NCI-H1694 treated with DMSO at 0.1 percent for 48 hours (cell line): ENCODE results near the gene KRI1.
"Not testable (repeated sequence)": the region's sequence is repeated elsewhere in the genome, so short reads cannot be mapped to it uniquely, and the experiment has no call there.

Experiments used
- DNase-seq: peaks from one replicate; lab custom pipeline; 2025; lab: John Stamatoyannopoulos, UW

The KRI1 gene

GRCh38 chr19:10550336-10550735 is 15.5 kb downstream of the KRI1 start:
- no peak for DNase-seq

DNA sequence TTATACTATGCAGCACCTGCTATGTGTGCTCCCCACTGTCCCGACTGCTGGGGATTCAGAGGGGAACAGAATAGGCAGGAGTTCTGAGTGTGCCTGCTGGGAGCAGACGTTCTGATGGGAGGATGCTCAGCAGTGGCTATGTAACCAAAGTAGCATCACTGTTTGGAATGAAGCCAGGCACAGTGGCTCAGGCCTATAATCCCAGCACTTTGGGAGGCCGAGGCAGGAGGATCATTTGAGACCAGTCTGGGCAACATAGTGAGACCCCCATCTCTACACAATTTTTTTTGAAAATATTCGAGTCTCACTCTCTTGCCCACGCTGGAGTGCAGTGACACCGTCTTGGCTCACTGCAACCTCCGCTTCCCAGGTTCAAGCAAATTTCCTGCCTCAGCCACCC is 16.1 kb downstream of the KRI1 start:
- DNase-seq, result no peak

DNA sequence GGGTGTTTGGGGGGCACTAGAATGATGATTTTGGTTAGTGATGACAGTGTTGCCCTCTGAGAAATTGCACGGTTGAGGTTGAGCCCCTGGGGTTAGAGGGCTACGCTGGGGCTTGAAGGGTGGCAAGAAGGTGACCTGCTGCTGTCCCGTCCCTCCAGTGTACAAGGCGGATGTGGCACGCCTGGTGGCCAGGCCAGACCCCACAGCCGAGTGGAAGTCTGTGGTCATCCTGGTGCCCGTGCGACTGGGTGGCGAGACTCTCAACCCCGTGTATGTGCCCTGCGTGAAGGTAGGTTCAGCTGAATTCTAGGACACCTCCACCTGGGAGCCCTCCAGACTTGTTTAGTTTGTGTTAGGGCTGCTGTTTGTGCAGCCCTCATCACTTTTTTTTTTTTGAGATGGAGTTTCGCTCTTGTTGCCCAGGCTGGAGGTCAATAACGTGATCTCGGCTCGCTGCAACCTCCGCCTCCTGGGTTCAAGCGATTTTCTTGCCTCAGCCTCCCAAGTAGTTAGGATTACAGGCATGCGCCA is 17.0 kb downstream of the KRI1 start:
- DNase-seq, result no peak

DNA sequence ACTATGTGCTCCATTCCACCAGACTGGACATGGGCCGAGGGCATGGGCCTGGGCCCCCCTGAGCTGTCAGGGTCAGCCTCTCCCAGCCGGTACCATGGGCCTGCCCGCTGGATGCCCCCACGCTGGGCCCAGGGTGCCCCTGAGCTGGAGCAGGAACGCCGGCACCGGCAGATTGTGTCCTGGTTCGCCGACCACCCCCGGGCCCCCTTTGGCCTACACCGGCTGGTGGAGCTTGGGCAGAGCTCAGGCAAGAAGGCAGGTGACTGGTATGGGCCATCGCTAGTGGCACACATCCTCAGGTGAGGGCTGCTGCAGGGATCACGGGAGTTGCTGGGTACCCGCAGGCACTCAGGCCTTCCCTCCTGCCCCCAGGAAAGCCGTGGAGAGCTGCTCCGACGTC is 19.0 kb downstream of the KRI1 start:
- no peak for DNase-seq

DNA sequence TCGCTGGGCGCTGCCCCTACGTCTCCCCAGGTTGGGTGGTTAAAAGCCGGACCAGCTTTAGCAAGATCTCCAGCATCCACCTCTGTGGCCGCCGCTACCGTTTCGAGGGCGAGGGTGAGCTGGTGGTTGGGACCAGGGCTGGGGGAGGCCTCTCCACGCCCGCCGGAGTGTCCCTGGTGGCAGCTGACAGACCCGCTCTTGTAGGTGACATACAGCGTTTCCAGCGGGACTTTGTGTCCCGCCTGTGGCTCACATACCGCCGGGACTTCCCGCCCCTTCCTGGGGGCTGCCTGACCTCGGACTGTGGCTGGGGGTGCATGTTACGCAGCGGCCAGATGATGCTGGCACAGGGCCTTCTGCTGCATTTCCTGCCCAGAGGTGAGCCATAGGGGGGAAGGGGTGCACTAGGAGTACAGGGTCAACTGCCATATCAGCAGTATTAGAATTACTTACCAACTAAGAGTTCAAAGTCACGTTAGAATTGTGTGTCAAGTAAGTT is 21.0 kb downstream of the KRI1 start:
- no peak for DNase-seq

DNA sequence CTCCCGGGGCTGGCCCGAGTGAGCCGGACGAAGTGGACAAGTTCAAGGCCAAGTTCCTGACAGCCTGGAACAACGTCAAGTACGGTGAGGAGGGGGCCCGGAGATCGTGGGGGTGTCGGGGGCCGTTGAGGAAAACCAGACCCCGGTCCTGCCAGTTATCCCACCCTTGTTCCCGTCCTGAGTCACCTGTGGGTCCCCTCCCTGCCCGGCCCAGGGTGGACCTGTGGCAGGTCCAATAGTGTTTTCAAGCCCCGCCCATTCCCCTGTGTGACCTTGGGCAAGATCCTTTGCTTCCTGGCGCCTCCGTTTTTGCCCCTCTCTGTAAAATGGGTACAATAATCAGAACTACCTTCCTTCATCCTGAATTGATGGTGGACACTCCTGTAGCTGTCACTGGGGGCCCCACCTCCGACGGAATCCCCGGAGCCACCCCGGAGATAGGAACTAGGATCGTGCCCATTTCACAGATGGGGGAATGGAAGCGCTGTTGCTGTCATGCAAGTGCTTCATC is 21.5 kb downstream of the KRI1 start:
- no peak for DNase-seq

DNA sequence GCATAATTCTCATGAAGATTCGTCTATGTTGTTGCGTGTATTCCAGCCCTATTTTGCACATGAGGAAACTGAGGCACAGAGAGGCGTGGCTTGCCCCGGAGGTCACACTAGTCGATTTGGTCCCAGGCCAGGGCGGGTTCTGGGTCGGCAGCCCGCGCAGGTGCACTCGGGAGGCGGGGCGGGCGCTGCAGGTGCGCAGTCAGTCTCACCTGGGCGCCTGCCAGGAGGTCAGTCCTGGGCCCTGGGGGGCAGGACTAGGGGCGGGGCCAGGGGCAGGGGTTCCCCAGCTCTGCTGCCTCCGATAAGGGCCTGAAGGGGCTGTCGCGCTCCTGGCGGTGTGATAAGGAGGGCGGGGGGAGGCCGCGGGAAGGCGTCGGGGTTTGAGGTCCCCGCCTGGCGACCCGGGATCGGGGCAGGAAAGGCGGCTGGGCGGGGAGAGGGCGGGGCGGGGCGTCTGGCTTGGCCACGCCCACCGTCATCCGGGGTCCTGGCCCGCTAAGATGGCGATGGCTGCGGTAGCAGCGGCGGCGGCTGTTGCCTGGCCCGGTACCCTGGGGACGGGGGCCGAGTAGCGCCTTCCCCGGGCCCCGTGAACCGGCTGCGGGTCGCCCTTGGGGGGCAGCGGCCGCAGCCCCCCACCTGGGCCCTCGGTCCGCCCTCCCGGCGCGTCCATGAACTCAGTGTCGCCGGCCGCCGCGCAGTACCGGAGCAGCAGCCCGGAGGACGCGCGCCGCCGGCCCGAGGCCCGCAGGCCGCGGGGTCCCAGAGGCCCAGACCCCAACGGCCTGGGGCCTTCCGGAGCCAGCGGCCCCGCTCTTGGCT is 22.2 kb downstream of the KRI1 start, which contains the start of gene ATG4D:
TSS of gene ATG4D (plus strand) at position 485 of the 822 bp plus-strand sequence. CDS start at position 672, 187 bp downstream.
- DNase-seq, result peak; percentile 35

DNA sequence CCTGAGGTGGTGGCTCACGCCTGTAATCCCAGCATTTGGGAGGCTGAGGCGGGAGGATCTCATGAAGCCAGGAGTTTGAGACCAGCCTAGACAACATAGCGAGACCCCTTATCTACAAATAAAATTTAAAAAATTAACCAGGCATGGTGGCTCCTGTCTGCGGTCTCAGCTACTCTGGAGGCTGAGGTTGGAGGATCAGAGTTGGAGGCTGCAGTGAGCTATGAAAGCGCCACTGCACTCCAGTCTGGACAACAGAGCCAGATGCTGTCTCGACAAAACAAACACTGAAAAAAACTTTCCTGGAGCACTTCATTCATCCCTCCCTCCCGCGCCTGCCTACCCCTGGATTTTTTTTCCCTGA is 22.8 kb downstream of the KRI1 start:
- no peak for DNase-seq

DNA sequence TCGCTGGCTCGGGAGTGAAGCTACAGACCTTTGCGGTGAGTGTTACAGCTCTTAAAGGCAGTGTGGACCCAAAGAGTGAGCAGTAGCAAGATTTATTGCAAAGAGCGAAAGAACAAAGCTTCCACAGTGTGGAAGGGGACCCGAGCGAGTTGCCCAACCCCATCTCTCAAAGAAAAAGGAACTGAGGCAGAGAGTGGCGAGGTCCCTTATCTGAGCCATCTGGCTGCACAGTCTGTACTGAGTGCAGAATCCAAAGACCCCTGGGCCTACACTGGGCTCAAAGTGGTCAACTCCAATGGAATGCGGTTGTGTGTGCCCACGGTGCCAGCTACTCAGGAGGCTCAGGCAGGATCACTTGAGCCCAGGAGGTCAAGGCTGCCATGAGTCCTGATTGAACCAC is 26.8 kb downstream of the KRI1 start:
- not testable (repeated sequence) for DNase-seq

- DNase-seq, result no peak
Observed at GRCh38 chr19:10538204-10538983, 27.4 kb downstream of the KRI1 start.

- DNase-seq, result no peak
Observed at GRCh38 chr19:10537668-10538067, 28.1 kb downstream of the KRI1 start.

DNA sequence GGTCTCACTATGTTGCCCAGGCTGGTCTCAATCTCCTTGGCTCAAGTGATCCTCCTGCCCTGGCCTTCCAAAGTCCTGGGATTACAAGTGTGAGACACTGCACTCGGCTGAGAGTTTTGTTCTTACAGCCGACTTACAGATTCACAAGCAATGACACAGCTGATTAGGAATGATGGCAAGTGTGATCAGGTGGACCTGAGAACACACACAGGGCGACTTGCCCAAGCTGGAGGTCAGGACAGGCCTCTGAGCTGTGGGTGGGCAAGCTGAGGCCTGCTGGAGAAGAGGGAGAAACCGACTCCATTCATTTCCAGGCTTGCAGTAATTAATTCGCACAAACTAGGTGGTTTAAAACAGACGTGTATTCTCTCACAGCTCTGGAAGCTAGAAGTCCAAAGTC is 30.2 kb downstream of the KRI1 start:
- no peak for DNase-seq

DNA sequence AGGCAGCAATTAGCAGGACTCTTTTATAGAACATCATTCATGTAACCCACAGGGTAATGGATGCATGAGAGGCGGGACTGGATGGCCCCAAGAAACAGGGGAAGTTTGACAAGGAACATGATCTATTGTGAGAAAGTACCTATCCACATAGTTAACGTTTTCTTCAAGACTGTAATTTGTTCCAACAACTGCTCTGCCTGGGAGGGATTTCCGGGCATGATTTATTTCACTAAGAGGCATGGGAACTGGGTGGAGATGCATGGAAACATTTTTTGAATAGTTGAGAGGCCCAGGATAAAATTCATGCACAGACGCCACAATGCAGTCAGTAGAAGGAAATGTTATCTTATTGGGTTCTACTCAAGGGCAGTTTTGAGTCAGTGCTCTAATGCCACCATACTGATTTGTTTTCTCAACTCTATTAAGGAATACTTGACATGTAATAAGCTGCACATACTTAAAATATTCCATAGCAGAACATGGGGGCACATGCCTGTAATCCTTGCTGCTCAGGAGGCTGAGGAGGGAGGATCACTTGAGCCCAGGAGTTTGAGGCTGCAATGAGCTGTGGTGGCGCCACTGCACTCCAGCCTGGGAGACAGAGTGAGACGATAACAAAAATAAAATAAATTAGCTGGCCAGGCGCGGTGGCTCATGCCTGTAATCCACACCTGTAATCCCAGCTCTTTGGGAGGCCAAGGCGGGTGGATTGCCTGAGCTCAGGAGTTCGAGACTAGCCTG is 32.0 kb downstream of the KRI1 start:
- DNase-seq, result no peak

GRCh38 chr19:10532457-10532856 is 33.4 kb downstream of the KRI1 start:
- no peak for DNase-seq

DNA sequence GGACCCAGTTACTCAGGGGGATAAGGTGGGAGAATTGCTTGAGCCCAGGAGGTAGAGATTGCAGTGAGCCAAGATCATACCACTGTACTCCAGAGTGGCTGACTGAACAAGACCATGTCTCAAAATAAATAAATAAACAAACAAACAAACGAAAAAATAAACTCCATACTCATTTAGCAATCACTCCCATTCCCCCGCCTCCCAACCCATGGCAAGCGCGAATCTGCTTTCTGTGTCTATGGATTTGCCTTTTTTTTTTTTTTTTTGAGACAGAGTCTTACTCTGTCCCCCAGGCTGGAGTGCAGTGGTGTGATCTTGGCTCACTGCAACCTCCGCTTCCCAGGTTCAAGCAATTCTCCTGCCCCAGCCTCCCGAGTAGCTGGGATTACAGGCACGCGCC is 38.9 kb downstream of the KRI1 start:
- not testable (repeated sequence) for DNase-seq

DNA sequence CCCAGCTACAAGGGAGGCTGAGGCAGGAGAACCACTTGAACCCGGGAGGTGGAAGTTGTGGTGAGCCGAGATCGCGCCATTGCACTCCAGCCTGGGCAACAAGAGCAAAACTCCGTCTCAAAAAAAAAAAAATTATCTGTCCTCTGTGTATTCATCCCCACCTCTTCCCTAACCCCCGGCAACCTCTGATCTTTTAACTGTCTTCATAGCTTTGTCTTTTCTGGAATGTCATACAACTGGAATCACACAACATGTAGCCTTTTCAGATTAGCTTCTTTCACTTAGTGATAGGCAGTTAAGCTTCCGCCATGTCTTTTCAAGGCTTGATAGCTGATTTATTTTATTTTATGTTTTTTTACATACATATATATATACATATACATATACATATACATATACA is 40.2 kb downstream of the KRI1 start:
- no peak for DNase-seq

- DNase-seq, result no peak
Observed at GRCh38 chr19:10523135-10523636, 42.6 kb downstream of the KRI1 start.

DNA sequence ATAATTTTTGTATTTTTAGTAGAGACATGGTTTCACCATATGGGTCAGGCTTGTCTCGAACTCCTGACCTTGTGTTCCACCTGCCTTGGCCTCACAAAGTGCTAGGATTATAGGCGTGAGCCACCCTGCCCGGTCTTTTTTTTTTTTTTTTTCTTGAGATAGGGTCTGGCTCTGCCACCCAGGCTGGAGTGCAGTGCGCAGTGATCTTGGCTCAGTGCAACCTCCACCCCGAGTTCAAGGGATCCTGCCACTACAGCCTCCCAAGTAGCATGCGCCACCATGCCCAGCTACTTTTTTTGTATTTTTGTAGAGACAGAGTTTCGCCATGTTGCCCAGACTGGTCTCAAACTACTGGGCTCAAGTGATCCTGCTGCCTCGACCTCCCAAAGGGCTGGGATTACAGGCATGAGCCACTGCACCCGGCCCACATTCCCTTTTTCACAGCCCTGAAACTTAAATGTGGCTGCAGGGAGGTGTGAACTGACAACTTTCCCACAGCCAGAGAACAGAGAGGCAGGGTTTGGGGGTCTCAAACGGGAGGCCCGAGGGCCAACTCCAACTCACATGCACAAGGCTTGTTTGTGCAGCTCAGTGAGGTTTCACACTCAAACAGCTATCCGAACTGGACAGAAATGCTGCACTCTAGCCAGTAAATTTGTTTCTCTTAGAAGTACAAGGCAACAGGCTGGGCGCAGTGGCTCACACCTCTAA is 44.2 kb downstream of the KRI1 start:
- DNase-seq, result no peak

- DNase-seq, result no peak
Observed at GRCh38 chr19:10520652-10521318, 45.0 kb downstream of the KRI1 start.

GRCh38 chr19:10519421-10519820 is 46.4 kb downstream of the KRI1 start:
- no peak for DNase-seq
